Ramos (cell line): ENCODE measurements around the gene HEY2.
"Not testable (repeated sequence)": the region's sequence is repeated elsewhere in the genome, so short reads cannot be mapped to it uniquely, and the experiment has no call there.

Source experiments
- in situ Hi-C: fragments of 300-500 bp; cut with MboI; formaldehyde crosslinking; loops from one replicate; pipeline ENCODE4 v1.14.3; 2022; ENCODE audit warnings: low sequenced_read_pairs; ENCODE audit not compliant: unreplicated experiment

HEY2 gene

GRCh38 chr6:125764121-125764671, 14.8 kb downstream of the HEY2 start:
- in situ Hi-C loops: loop anchor here (25.0 kb wide), 1 partner anchor 252 kb away; no protein-coding TSS in a partner anchor

- in situ Hi-C loops: loop anchor here (5.0 to 25.0 kb wide), 2 partner anchors 254 to 454 kb away; no protein-coding TSS in a partner anchor
Measured at GRCh38 chr6:125765944-125766343, 16.5 kb downstream of the HEY2 start.

- in situ Hi-C loops: loop anchor here (5.0 to 25.0 kb wide), 2 partner anchors 254 to 454 kb away; no protein-coding TSS in a partner anchor
Measured at GRCh38 chr6:125766641-125767040, 17.2 kb downstream of the HEY2 start.

GRCh38 chr6:125769147-125769783, 19.8 kb downstream of the HEY2 start:
- in situ Hi-C loops: loop anchor here (5.0 to 25.0 kb wide), 2 partner anchors 257 to 457 kb away; no protein-coding TSS in a partner anchor

GRCh38 chr6:125773387-125774341, 24.2 kb downstream of the HEY2 start:
- in situ Hi-C loops: loop anchor here (25.0 kb wide), 1 partner anchor 261 kb away; no protein-coding TSS in a partner anchor

GRCh38 chr6:125776107-125776826, 26.8 kb downstream of the HEY2 start:
- in situ Hi-C loops: not testable (repeated sequence)

- in situ Hi-C loops: no loop called here
Measured at GRCh38 chr6:125779924-125780539, 30.6 kb downstream of the HEY2 start.

GRCh38 chr6:125780540-125781313, 31.3 kb downstream of the HEY2 start:
- in situ Hi-C loops: no loop called here

GRCh38 chr6:125781314-125781868, 32.0 kb downstream of the HEY2 start:
- in situ Hi-C loops: no loop called here

- in situ Hi-C loops: no loop called here
Measured at GRCh38 chr6:125784365-125784764, 34.9 kb downstream of the HEY2 start.

- in situ Hi-C loops: loop anchor here (5.0 kb wide), 1 partner anchor 170 kb away; the partner anchor contains the start of gene HINT3
Measured at GRCh38 chr6:125787791-125788190, 38.4 kb downstream of the HEY2 start.

GRCh38 chr6:125789167-125789566, 39.7 kb downstream of the HEY2 start:
- in situ Hi-C loops: loop anchor here (5.0 kb wide), 1 partner anchor 168 kb away; the partner anchor contains the start of gene HINT3

- in situ Hi-C loops: loop anchor here (5.0 kb wide), 1 partner anchor 168 kb away; the partner anchor contains the start of gene HINT3
Measured at GRCh38 chr6:125789576-125790357, 40.3 kb downstream of the HEY2 start.

GRCh38 chr6:125790358-125791150, 41.1 kb downstream of the HEY2 start, which contains the start of gene NCOA7:
Gene NCOA7 (plus strand): TSS chr6:125790960. CDS start chr6:125815355, 24,395 bp downstream.
- in situ Hi-C loops: no loop called here

- in situ Hi-C loops: no loop called here
Measured at GRCh38 chr6:125791151-125791819, 41.9 kb downstream of the HEY2 start.

GRCh38 chr6:125791820-125792165, 42.4 kb downstream of the HEY2 start:
- in situ Hi-C loops: no loop called here
